Measurements from ENCODE around the gene MIA3.

- no peak for TF ChIP-seq CTCF (IDR thresholded peaks at IDR 0.05)
- TF ChIP-seq POLR2A (IDR thresholded peaks at IDR 0.05) = no peak
These were observed 6.3 kb downstream of the MIA3 start for GRCh38 chr1:222624214-222624613.
